Right hindlimb (tissue), 1 donor: Measurements from ENCODE around the gene RABGAP1L.
"Not testable (repeated sequence)": the region's sequence is repeated elsewhere in the genome, so short reads cannot be mapped to it uniquely, and the experiment has no call there.

Source experiments
- DNase-seq: peaks from one replicate; pipeline ENCODE4 v3.0.0-alpha.2; 2018

Gene RABGAP1L

DNA sequence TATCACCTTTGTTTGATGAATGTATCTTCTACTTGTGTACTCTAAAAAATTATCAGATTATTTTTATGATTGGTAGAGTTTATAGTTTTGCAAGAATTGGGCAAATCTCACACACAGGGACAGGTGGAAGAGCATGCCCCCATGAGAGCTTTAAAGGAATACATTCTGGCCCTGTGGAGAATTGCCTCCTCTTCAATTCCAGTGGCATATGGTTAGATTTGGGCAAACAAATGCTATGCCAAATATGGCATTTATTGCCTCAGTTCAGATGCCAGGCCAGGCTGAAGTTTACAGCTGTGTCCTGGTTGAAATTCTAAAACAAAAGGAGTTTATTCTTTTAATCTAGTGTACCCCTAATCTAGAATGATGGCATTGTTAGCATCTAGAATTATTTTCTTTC is 678.1 kb downstream of the RABGAP1L start:
- no peak for DNase-seq

DNA sequence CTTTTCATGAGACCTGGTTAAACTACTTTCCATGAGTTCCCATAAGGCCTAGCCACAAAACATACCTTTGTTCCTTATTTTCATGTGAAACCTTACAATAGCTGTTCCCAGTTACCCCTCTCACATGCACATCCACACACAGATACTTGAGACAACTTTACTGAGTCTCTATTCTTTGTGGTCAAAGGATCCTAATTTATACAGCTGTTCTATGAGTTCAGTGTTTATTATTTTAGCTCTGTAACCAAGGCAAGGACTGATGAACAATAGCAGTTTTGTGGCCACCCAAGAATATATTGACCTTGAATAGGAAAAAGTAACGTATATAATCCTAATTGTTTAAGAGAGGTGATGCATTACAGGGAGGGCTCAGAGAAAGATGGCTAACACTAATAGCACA is 679.9 kb downstream of the RABGAP1L start:
- DNase-seq = no peak

DNA sequence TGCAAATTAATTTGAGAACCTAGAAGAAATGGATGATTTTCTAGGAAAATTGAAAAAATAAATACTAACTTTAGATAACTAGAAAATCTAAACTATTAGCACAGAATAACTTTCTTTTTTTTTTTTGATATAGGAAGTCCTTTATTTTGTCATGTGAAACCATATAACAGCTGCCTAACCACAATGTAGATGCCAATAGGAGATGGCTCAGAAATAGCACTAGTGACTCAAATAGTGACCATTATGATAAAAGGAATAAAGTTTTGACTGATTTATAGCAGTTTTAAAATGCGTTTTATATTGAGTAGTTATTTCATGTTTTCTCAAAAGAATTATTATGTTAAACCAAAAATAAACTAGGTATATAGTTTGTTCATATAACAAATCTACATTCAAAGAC is 682.4 kb downstream of the RABGAP1L start:
- no peak for DNase-seq

GRCh38 chr1:174848593-174849560 is 689.6 kb downstream of the RABGAP1L start:
- DNase-seq = not testable (repeated sequence)

GRCh38 chr1:174850726-174851125 is 691.4 kb downstream of the RABGAP1L start:
- DNase-seq = no peak

- DNase-seq = no peak
These were observed 699.0 kb downstream of the RABGAP1L start for GRCh38 chr1:174858301-174858700.

GRCh38 chr1:174870319-174870718 is 711.0 kb downstream of the RABGAP1L start:
- no peak for DNase-seq

- no peak for DNase-seq
These were observed 712.6 kb downstream of the RABGAP1L start for GRCh38 chr1:174871886-174872285.

GRCh38 chr1:174872615-174873058 is 713.3 kb downstream of the RABGAP1L start:
- no peak for DNase-seq

GRCh38 chr1:174874331-174875053 is 715.2 kb downstream of the RABGAP1L start:
- DNase-seq = no peak

DNA sequence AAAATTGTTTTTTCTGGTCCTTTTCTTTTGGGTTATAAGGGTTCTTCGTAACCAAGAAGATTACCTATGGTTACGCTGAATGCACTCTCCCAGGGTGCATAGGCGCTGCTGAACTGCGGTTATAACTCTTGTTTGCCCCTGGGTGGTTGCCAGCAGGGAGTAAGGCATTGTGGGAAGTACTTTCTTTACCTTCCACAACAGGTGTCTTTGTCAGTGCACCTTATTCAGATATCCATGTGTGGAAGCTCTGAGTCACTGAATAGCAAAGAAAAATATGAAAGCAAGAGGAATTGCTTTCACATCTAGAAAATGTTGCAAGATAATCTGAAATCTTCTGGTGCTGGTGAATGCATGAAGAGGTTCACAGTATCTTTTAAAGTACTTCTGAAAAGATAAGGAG is 716.0 kb downstream of the RABGAP1L start:
- no peak for DNase-seq

- no peak for DNase-seq
These were observed 717.9 kb downstream of the RABGAP1L start for GRCh38 chr1:174877208-174877673.

- no peak for DNase-seq
These were observed 720.9 kb downstream of the RABGAP1L start for GRCh38 chr1:174880171-174880570.

- DNase-seq = no peak
These were observed 724.1 kb downstream of the RABGAP1L start for GRCh38 chr1:174883409-174883808.

- no peak for DNase-seq
These were observed 724.7 kb downstream of the RABGAP1L start for GRCh38 chr1:174884038-174884437.

GRCh38 chr1:174884566-174884965 is 725.2 kb downstream of the RABGAP1L start:
- DNase-seq = no peak

DNA sequence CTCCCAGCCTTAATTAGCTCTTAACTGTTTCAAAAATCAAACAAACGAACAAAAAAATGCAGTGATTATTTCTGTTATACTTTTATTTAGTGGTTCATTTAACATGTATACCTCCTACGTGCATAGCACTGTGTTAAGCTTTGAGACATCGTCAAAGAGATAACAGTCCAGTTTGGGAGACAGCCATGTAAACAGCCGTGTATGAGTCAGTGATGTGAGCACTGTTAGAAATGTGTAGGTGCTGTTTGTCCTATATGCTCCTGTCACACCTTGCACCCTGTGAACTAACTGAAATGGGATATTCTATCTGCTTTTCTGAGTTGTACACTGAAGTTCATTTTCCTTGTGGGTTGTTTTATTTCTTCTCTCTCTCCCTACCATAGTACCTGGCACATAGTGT is 730.7 kb downstream of the RABGAP1L start:
- no peak for DNase-seq

GRCh38 chr1:174892016-174892415 is 732.7 kb downstream of the RABGAP1L start:
- DNase-seq = no peak

DNA sequence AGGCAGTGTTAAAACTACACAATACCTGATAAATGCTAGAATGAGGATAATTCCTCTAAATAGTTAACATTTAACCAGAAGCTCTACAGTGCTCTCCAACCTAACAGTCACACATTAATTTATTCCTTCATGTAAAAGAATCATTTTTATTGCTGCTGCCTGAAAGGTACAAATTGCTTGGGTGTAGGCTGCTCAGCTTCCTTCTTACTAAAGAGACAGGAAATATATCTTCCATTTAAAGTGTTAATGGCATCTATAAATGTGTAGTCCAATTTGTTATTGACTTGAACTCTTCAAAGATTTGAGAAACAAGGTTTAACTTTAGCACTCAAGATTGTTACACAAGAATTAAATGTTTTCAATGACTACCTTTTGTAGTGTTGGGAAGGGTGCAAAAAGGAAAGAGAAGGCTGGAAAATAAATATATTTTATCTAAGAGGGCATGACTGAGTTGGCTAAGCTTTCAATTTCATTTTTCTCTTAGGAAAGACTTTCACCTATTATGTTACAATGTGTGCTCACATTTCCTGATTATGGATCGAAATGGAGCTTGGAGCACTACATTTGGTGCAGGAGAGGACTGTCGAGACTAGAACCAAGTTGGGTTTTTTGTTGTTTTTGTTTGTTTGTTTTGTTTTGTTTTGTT is 734.9 kb downstream of the RABGAP1L start:
- no peak for DNase-seq

- not testable (repeated sequence) for DNase-seq
These were observed 736.3 kb downstream of the RABGAP1L start for GRCh38 chr1:174895610-174896009.

- DNase-seq = no peak
These were observed 738.9 kb downstream of the RABGAP1L start for GRCh38 chr1:174898102-174898797.

DNA sequence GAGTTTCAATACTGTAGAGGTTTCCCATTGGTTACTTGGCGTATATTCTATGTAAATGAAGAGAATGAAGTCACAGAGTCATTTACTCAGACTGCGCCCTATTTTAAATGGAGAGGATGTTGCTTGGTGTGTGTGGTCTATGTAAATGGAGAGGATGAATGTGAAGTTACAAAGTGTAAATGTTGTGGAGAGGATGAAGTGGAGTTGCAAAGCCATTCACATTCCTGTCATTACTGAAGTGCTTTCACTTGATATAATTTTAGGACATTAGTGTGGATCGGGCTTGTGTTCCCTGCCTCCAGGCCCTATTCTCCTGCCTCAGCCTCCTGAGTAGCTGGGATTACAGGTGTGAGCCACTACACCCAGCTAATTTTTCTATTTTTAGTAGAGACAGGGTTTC is 741.0 kb downstream of the RABGAP1L start:
- no peak for DNase-seq
